GM23338 (cell line): ENCODE measurements around the gene HES7. TPM values are rescaled to one million over a fixed set of nuclear protein-coding genes. Genes with fewer than 3 reads are reported as not detected.

Source experiments
- ATAC-seq: fragments of 200-7000 bp; cut with Tn5 transposase; 3 replicates; pipeline ENCODE4 v1.9.1; 2020
- DNase-seq: peaks from one replicate; pipeline ENCODE4 v3.0.0-alpha.2; 2015; ENCODE audit warnings: low spot score
- H2AFZ ChIP-seq: fragments of 200-600 bp; sonication (generic); 2 replicates; pipeline ENCODE4 v1.8.0; 2016; ENCODE audit warnings: antibody characterized with exemption, mild to moderate bottlenecking, moderate library complexity
- H3F3A ChIP-seq: fragments of 200-600 bp; sonication (generic); replicated peaks from 2 replicates; pipeline ENCODE4 v1.8.0; 2017; ENCODE audit warnings: antibody characterized with exemption, mixed run types, low read depth
- H3K27ac ChIP-seq: fragments of 200-600 bp; sonication (generic); 2 replicates; pipeline ENCODE4 v1.6.1; 2016; ENCODE audit warnings: low read depth
- H3K27me3 ChIP-seq: fragments of 200-600 bp; sonication (generic); 2 replicates; pipeline ENCODE4 v1.8.0; 2016; ENCODE audit warnings: mild to moderate bottlenecking, mixed run types, moderate library complexity; ENCODE audit not compliant: insufficient read depth
- H3K36me3 ChIP-seq: fragments of 200-600 bp; sonication (generic); 2 replicates; pipeline ENCODE4 v1.8.0; 2016; ENCODE audit warnings: mild to moderate bottlenecking; ENCODE audit not compliant: insufficient read depth
- H3K4me1 ChIP-seq: fragments of 200-600 bp; sonication (generic); 2 replicates; pipeline ENCODE4 v1.8.0; 2016; ENCODE audit warnings: mild to moderate bottlenecking, moderate library complexity; ENCODE audit not compliant: insufficient read depth
- H3K4me2 ChIP-seq: fragments of 200-600 bp; sonication (generic); 2 replicates; pipeline ENCODE4 v1.7.1; 2017; ENCODE audit warnings: mixed run types
- H3K4me3 ChIP-seq: fragments of 200-600 bp; sonication (generic); 2 replicates; pipeline ENCODE4 v1.6.1; 2016; ENCODE audit warnings: mixed run types
- H3K79me2 ChIP-seq: fragments of 200-600 bp; sonication (generic); replicated peaks from 2 replicates; pipeline ENCODE4 v1.8.0; 2017; ENCODE audit warnings: mild to moderate bottlenecking; ENCODE audit not compliant: insufficient read depth
- H3K9me2 ChIP-seq: fragments of 200-600 bp; sonication (generic); 2 replicates; pipeline ENCODE4 v1.8.0; 2017; ENCODE audit not compliant: insufficient read depth
- H4K20me1 ChIP-seq: fragments of 200-600 bp; sonication (generic); replicated peaks from 2 replicates; pipeline ENCODE4 v1.8.0; 2017; ENCODE audit warnings: mild to moderate bottlenecking; ENCODE audit not compliant: insufficient read depth
- H3K27ac Mint-ChIP-seq: 2 replicates; pipeline ENCODE4 v1.8.0; 2020; ENCODE audit warnings: inconsistent platforms, mild to moderate bottlenecking, moderate library complexity, mixed read lengths
- H3K27me3 Mint-ChIP-seq: 3 replicates; pipeline ENCODE4 v1.8.0; 2022; ENCODE audit warnings: low read depth, mild to moderate bottlenecking, moderate library complexity, mixed read lengths, inconsistent platforms; ENCODE audit not compliant: insufficient read depth, poor library complexity
- H3K36me3 Mint-ChIP-seq: 3 replicates; pipeline ENCODE4 v1.8.0; 2021; ENCODE audit warnings: low read depth, mild to moderate bottlenecking, inconsistent platforms, moderate library complexity, mixed read lengths
- H3K4me1 Mint-ChIP-seq: 3 replicates; pipeline ENCODE4 v1.8.0; 2020; ENCODE audit warnings: mild to moderate bottlenecking, inconsistent platforms, mixed read lengths
- H3K4me3 Mint-ChIP-seq: 3 replicates; pipeline ENCODE4 v1.8.0; 2021; ENCODE audit warnings: moderate library complexity, mild to moderate bottlenecking, inconsistent platforms, mixed read lengths
- H3K9me3 Mint-ChIP-seq: 3 replicates; pipeline ENCODE4 v1.8.0; 2020; ENCODE audit warnings: moderate library complexity, mild to moderate bottlenecking, inconsistent platforms, mixed read lengths
- CREB1 ChIP-seq: fragments of 250-450 bp; sonication (Bioruptor Pico); IDR thresholded peaks from 2 replicates; pipeline ENCODE4 v1.5.0; 2020; ENCODE audit warnings: low read depth, mild to moderate bottlenecking, moderate library complexity
- CTCF ChIP-seq, 2 experiments: fragments of 200-600 bp in 1 of 2; sonication (generic) in 1 of 2; conservative IDR thresholded peaks; 2 replicates each; pipeline versions ENCODE4 v1.5.1 to v1.6.1; 2016 to 2017; ENCODE audit warnings: antibody characterized with exemption in 2 of 2, low read depth in 2 of 2, mild to moderate bottlenecking in 2 of 2, moderate library complexity in 1 of 2
- ETS1 ChIP-seq: IDR thresholded peaks from 2 replicates; pipeline ENCODE4 v1.6.1; 2016; ENCODE audit warnings: antibody characterized with exemption
- EZH2 ChIP-seq: fragments of 200-600 bp; sonication (generic); IDR thresholded peaks from one replicate; pipeline ENCODE4 v1.8.0; 2017; ENCODE audit warnings: antibody characterized with exemption, mild to moderate bottlenecking, low read depth; ENCODE audit not compliant: unreplicated experiment
- EZH2phosphoT487 ChIP-seq: fragments of 200-600 bp; sonication (generic); IDR thresholded peaks from one replicate; pipeline ENCODE4 v1.8.1; 2018; ENCODE audit warnings: antibody characterized with exemption; ENCODE audit not compliant: unreplicated experiment
- JUNB ChIP-seq: IDR thresholded peaks from one replicate; pipeline ENCODE4 v1.6.1; 2016; ENCODE audit warnings: antibody characterized with exemption; ENCODE audit not compliant: unreplicated experiment
- NANOG ChIP-seq: IDR thresholded peaks from 2 replicates; pipeline ENCODE4 v1.6.1; 2016; ENCODE audit warnings: antibody characterized with exemption, borderline replicate concordance
- POLR2AphosphoS5 ChIP-seq: IDR thresholded peaks from 2 replicates; pipeline ENCODE4 v1.6.1; 2016; ENCODE audit warnings: antibody characterized with exemption, low read depth
- REST ChIP-seq: IDR thresholded peaks from one replicate; pipeline ENCODE4 v1.6.1; 2018; ENCODE audit warnings: antibody characterized with exemption; ENCODE audit not compliant: unreplicated experiment
- STAT1 ChIP-seq: IDR thresholded peaks from one replicate; pipeline ENCODE4 v1.6.1; 2016; ENCODE audit warnings: antibody characterized with exemption; ENCODE audit not compliant: unreplicated experiment
- ZNF114 ChIP-seq: fragments of 250-450 bp; sonication (Bioruptor Pico); IDR thresholded peaks from 2 replicates; pipeline ENCODE4 v1.5.0; 2020; ENCODE audit warnings: mild to moderate bottlenecking, moderate library complexity
- polyA plus RNA-seq: library from polyadenylated mRNA; unstranded; fragments of >200 nt; fragmentation: Nextera tagmentation; extraction: Ambion mirVana; gene quantifications from 2 replicates; pipeline ENCODE4 v1.2.1, GENCODE V29; 2016
- total RNA-seq: library from RNA; depleted of rRNA; stranded (reverse); fragments of >200 nt; shearing (Covaris generic); gene quantifications from 2 replicates; pipeline ENCODE4 v1.2.3, GENCODE V29; 2014

Gene HES7
- total and polyA plus RNA-seq, 2 experiments from 2014 or later: 0.14 TPM; not detected in 1

GRCh38 chr17:8138672-8139371, 14.9 kb upstream of the HES7 start:
- Mint-ChIP-seq H3K27me3 (peaks cover 8% of the 10 kb centered on the region), H3K4me3 (no peak overlapping the region), H3K27ac (no peak overlapping the region), H3K4me1 (peaks cover 6% of the 10 kb centered on the region; the same call in 2 of the 3 replicates), H3K9me3 (peaks cover 4% of the 10 kb centered on the region; the same call in 1 of the 3 replicates), H3K36me3 (peaks cover 17% of the 10 kb centered on the region)
- Histone ChIP-seq H3K79me2 (no peaks in the 10 kb centered on the region), H3F3A (peaks cover 32% of the 10 kb centered on the region), H3K9me2 (no peaks in the 10 kb centered on the region), H2AFZ (no peak overlapping the region), H3K27ac (peak overlapping the region; percentile 88), H3K36me3 (peaks cover 7% of the 10 kb centered on the region; the same call in 1 of the 2 replicates), H3K4me3 (peak overlapping the region; percentile 82), H3K4me2 (peak overlapping the region; percentile 91), H3K4me1 (peaks cover 13% of the 10 kb centered on the region), H4K20me1 (no peaks in the 10 kb centered on the region), H3K27me3 (peaks cover 21% of the 10 kb centered on the region)
- DNase-seq: peak; percentile 97
- peak; percentile 92 for ATAC-seq
- TF ChIP-seq POLR2AphosphoS5: no peak
- TF ChIP-seq JUNB: no peak
- no peak for TF ChIP-seq REST
- TF ChIP-seq ZNF114 (CRISPR knock-in tag): no peak
- TF ChIP-seq EZH2phosphoT487: no peak
- no peak for TF ChIP-seq EZH2
- TF ChIP-seq NANOG: no peak
- TF ChIP-seq ETS1: peak; percentile 61; the same call in 1 of the 2 replicates
- peak; percentile 74 to 81 for TF ChIP-seq CTCF (conservative IDR thresholded peaks at IDR 0.05; ENCODE audit: low read depth in 2 of 2)
- no peak for TF ChIP-seq STAT1
- TF ChIP-seq CREB1: peak; percentile 75
